Psoas muscle (tissue), 8 donors: ENCODE data around the gene TGM4. TPM values are rescaled to one million over a fixed set of nuclear protein-coding genes. Genes with fewer than 3 reads are reported as not detected.
"Not testable (repeated sequence)": the region's sequence is repeated elsewhere in the genome, so short reads cannot be mapped to it uniquely, and the experiment has no call there.

Experiments
- ATAC-seq, 4 donors: fragments of 200-7000 bp; cut with Tn5 transposase; one replicate each; pipeline ENCODE4 v1.9.1; 2020; ENCODE audit warnings: moderate library complexity in 3 of 4, mild to moderate bottlenecking in 2 of 4
- DNase-seq, 2 donors: peaks; one replicate each; pipeline ENCODE4 v3.0.0-alpha.2; 2020
- H3K27ac ChIP-seq: fragments of 200-600 bp; one replicate; pipeline ENCODE4 v1.8.0; 2022
- H3K27me3 ChIP-seq, 3 donors: fragments of 200-600 bp in 1 of 3; one replicate each; pipeline versions ENCODE4 v1.6.1 to v1.8.0; 2013 to 2022; ENCODE audit warnings: low read length in 2 of 3, mild to moderate bottlenecking in 2 of 3, moderate library complexity in 1 of 3; ENCODE audit not compliant: insufficient read depth in 3 of 3
- H3K36me3 ChIP-seq, 2 donors: fragments of 200-600 bp in 1 of 2; one replicate each; pipeline versions ENCODE4 v1.6.1 to v1.8.0; 2013 to 2022; ENCODE audit warnings: low read depth in 1 of 2, mild to moderate bottlenecking in 1 of 2, moderate library complexity in 1 of 2; ENCODE audit not compliant: insufficient read depth in 1 of 2
- H3K4me1 ChIP-seq: fragments of 200-600 bp; one replicate; pipeline ENCODE4 v1.8.0; 2022
- H3K4me3 ChIP-seq: fragments of 200-600 bp; one replicate; pipeline ENCODE4 v1.8.0; 2022; ENCODE audit warnings: mild to moderate bottlenecking
- H3K9me3 ChIP-seq: fragments of 200-600 bp; one replicate; pipeline ENCODE4 v1.8.0; 2022
- WGBS, 3 donors: extraction: QIAGEN DNeasy Blood & Tissue Kit; methylation state at CpG; one replicate each; pipeline versions ENCODE4 v1.1.6 to v1.1.7; 2013; 5-methylcytosine and 5-hydroxymethylcytosine counted together
- intact Hi-C, 2 donors: fragments of 100-400 bp; cut with DNase I; formaldehyde crosslinking; loops; one replicate each; pipeline versions ENCODE4 v1.11.0 to v1.14.2; 2022
- polyA plus RNA-seq, 3 donors: library from polyadenylated mRNA; stranded (reverse); fragments of 200-250 nt; gene quantifications; one replicate each; pipeline ENCODE4 v1.2.3, GENCODE V29; 2013
- total RNA-seq, 4 donors: library from RNA; stranded (reverse); fragmentation: NEBNext Ultra II Directional in 2 of 4; extraction: Animal tissue kit (Norgen Biotek cat#: 25700) in 2 of 4; gene quantifications; one replicate each; pipeline versions ENCODE4 v1.2.1 to v1.2.4, GENCODE V29; 2021 to 2023
- TF ChIP-seq, protein P1 (sequence below): fragments of 200-600 bp; IDR thresholded peaks from one replicate; pipeline ENCODE4 v1.8.0; 2022; ENCODE audit warnings: antibody characterized with exemption
- donor health status: healthy with polysubstance abuse.
- donor health status: DM: no; HTN: no; CAD: no; lungs with moderate emphysema.
- donor health status: Bipolar disorder and iron deficiency.
- donor health status: healthy.
- donor health status: DM: yes; HTN: yes; CAD: no.
- donor health status: DM: no; HTN: no; CAD: no.
- donor health status: DM: no; HTN: no; CAD: no.
- donor health status: DM: yes; HTN: yes; CAD: no.

Gene TGM4
- total and polyA plus RNA-seq, 7 donors = not detected

DNA sequence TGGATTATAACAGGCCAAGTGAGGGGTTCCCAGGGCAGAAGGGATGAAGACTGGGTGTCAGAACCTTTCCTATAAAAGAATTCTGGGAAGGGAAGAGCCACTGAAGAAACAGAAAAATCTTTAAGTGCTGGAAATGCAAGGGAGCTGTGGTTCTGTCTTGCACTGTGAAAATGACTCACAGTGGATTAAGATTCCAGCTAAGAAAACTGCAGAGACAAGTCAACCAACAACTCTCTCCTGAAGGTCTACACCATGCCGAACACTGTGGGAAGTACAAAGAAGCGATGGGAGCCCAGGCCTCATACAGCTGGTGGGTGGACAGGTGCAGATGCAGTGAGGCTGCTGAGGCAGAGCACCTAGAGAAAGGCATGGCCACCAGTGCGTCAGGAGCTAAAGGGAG lies 73.8 kb downstream of the TGM4 start:
- TF ChIP-seq, protein P1, sequence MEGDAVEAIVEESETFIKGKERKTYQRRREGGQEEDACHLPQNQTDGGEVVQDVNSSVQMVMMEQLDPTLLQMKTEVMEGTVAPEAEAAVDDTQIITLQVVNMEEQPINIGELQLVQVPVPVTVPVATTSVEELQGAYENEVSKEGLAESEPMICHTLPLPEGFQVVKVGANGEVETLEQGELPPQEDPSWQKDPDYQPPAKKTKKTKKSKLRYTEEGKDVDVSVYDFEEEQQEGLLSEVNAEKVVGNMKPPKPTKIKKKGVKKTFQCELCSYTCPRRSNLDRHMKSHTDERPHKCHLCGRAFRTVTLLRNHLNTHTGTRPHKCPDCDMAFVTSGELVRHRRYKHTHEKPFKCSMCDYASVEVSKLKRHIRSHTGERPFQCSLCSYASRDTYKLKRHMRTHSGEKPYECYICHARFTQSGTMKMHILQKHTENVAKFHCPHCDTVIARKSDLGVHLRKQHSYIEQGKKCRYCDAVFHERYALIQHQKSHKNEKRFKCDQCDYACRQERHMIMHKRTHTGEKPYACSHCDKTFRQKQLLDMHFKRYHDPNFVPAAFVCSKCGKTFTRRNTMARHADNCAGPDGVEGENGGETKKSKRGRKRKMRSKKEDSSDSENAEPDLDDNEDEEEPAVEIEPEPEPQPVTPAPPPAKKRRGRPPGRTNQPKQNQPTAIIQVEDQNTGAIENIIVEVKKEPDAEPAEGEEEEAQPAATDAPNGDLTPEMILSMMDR = no peak
- Histone ChIP-seq H3K27ac (no peak overlapping the region), H3K36me3 (peaks cover 0 to 20% of the 10 kb centered on the region in 2 donors), H3K9me3 (no peaks in the 10 kb centered on the region), H3K27me3 (no peaks in the 10 kb centered on the region), H3K4me3 (no peak overlapping the region), H3K4me1 (no peaks in the 10 kb centered on the region)
- WGBS, 3 donors = 96 to 100% (median 97%) methylated on average over 3 of the region's 3 CpGs
- no peak for ATAC-seq
- intact Hi-C loops = no loop called here
- DNase-seq = no peak

DNA sequence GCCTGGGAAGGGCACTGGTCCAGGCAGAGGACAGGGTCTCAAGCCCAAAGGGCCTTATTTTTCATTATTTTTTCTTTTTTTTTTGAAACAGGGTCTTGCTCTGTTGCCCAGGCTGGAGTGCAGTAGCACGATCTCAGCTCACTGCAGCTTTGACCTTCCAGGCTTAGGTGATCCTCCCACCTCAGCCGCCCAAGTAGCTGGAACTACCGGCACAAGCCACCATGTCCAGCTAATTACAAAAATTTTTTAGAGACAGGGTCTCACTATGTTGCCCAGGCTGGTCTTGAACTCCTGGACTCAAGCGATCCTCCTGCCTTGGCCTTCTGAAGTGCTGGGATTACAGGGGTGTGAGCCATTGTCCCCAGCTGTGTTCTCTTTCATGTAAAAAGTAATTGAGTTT lies 75.4 kb downstream of the TGM4 start:
- DNase-seq, H3K4me1 ChIP-seq, H3K9me3 ChIP-seq, intact Hi-C loops, ATAC-seq, H3K27me3 ChIP-seq, H3K4me3 ChIP-seq, H3K27ac ChIP-seq: not testable (repeated sequence)
- 98 to 99% (median 98%) methylated on average over 4 of the region's 4 CpGs for WGBS, 3 donors
- H3K36me3 ChIP-seq = peaks cover 0 to 10% of the 10 kb centered on the region in 2 donors

DNA sequence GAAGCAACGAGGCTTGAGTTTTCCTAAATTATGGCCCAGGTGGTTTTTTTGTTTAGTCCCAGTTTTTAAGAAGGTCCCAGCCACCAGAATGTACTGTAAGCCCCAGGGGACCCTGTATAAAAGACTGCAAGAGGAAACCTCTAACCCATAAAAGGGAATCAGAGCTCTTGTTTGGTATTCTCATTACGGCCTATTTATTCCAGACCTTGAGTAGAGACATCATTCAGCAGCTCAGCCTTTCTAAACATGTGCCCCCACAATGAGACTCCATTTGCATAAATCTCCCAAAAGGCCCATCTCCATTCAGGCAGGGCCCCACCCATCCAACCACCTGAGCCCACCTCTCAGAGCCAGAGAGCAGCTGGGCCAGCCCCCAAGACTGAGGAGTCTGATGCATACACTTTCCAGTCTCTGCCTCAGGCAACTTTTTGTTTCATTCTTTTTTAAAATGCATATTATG lies 75.9 kb downstream of the TGM4 start:
- Histone ChIP-seq H3K27me3 (no peaks in the 10 kb centered on the region), H3K36me3 (peaks cover 0 to 6% of the 10 kb centered on the region in 2 donors), H3K4me1 (no peaks in the 10 kb centered on the region), H3K27ac (no peak overlapping the region), H3K9me3 (no peaks in the 10 kb centered on the region), H3K4me3 (no peak overlapping the region)
- TF ChIP-seq, protein P1 = no peak
- no peak for DNase-seq
- intact Hi-C loops = no loop called here
- WGBS, 3 donors = 69 to 76% (median 74%) methylated on average over 2 of the region's 2 CpGs
- ATAC-seq = no peak

DNA sequence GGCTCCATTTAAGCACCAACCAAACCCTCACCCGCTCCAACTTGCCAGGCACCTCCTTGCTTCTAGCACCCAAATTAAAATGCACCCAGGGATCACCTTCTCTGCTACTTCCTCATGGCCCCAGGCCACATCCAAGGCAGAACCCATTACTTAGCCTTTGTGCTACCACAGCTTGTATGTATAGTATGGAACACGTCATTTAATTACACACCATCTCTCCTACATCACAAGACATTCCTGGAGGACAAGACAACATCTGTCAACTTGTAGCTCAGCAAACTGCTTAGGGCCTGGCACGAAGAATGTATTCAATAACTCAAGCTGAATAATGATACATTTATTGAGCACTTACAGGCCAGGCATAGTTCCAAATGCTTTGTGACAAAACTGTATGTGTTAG lies 78.3 kb downstream of the TGM4 start:
- intact Hi-C loops = no loop called here
- DNase-seq = no peak
- H3K27me3 ChIP-seq = no peaks in the 10 kb centered on the region

DNA sequence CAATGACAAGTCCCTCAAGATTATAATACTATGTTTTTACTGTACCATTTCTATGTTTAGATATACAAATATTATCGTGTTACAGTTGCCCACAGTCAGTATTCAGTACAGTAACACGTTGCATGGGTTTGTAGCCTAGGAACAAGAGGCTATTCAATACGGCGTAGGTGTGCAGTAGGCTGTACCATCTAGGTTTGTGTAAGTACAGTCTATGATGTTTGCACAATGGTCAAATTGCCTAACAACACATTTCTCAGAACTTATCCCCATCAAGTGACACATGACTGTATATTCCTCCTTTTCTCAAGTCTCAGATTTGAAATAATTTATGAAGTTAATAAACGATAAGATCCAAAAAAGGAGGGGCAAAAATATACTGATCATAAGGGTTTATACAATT lies 79.9 kb downstream of the TGM4 start:
- Histone ChIP-seq H3K36me3 (peaks cover 0 to 27% of the 10 kb centered on the region in 2 donors), H3K27ac (no peak overlapping the region), H3K4me1 (no peaks in the 10 kb centered on the region), H3K9me3 (no peaks in the 10 kb centered on the region), H3K27me3 (no peaks in the 10 kb centered on the region), H3K4me3 (no peak overlapping the region)
- ATAC-seq = peak in 1 of 4 donors; percentile 40
- WGBS, 3 donors = 90 to 91% (median 91%) methylated on average over 5 of the region's 5 CpGs
- TF ChIP-seq, protein P1 = no peak
- DNase-seq = no peak
- intact Hi-C loops = no loop called here

More for the DNA sequence above, 78.3 kb downstream of the TGM4 start:
- TF ChIP-seq, protein P1 = no peak
- WGBS, 3 donors = 95 to 98% (median 96%) methylated on average over 3 of the region's 3 CpGs
- no peak for ATAC-seq
- Histone ChIP-seq H3K4me1 (no peaks in the 10 kb centered on the region), H3K27ac (no peak overlapping the region), H3K4me3 (no peak overlapping the region), H3K9me3 (no peaks in the 10 kb centered on the region), H3K36me3 (peaks cover 0 to 12% of the 10 kb centered on the region in 2 donors)
